WERI-Rb-1 (cell line): ENCODE data around the gene UBE3D.

ENCODE experiments used
- DNase-seq: peaks from one replicate; pipeline ENCODE4 v3.0.0-alpha.2; 2020
- H3K27ac ChIP-seq: fragments of 250-450 bp; sonication (Bioruptor Pico); 2 replicates; pipeline ENCODE4 v1.5.1; 2020; ENCODE audit warnings: mild to moderate bottlenecking, moderate library complexity
- H3K27me3 ChIP-seq: fragments of 250-450 bp; sonication (Bioruptor Pico); 2 replicates; pipeline ENCODE4 v1.5.1; 2021; ENCODE audit warnings: mild to moderate bottlenecking, low read depth, moderate library complexity; ENCODE audit not compliant: insufficient read depth, severe bottlenecking
- H3K36me3 ChIP-seq: fragments of 250-450 bp; sonication (Bioruptor Pico); 2 replicates; pipeline ENCODE4 v1.5.1; 2020; ENCODE audit warnings: mild to moderate bottlenecking, moderate library complexity
- H3K4me3 ChIP-seq: 2 replicates; pipeline ENCODE4 v1.5.1; 2011; ENCODE audit warnings: low read depth, mild to moderate bottlenecking, control low read depth, low read length
- H3K9me3 ChIP-seq: fragments of 250-450 bp; sonication (Bioruptor Pico); 2 replicates; pipeline ENCODE4 v1.5.1; 2021; ENCODE audit warnings: mild to moderate bottlenecking, moderate library complexity; ENCODE audit not compliant: severe bottlenecking
- TF ChIP-seq, protein P1 (sequence below): IDR thresholded peaks from 2 replicates; pipeline ENCODE4 v1.5.1; 2011; ENCODE audit warnings: low read depth, mild to moderate bottlenecking, control low read depth, inconsistent platforms, low read length

Gene UBE3D

DNA sequence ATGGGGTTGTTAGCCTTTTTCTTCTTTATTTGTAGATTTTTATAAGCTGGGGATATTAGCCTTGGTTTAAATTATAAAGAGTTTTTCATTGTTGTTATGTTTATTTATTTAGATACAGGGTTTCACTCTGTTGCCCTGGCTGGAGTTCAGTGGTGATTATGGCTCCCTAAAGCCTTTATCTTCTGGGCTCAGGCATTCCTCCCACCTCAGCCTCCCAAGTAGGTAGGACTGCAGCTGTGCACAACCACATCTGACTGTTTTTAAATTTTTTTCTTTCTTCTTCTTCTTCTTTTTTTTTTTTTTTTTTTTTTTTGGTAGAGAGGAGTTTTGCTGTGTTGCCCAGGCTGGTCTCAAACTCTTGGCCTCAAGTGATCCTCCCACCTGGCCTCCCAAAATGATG lies 80.9 kb downstream of the UBE3D start:
- Histone ChIP-seq H3K27me3 (no peaks in the 10 kb centered on the region), H3K27ac (no peak overlapping the region), H3K9me3 (no peaks in the 10 kb centered on the region), H3K36me3 (no peaks in the 10 kb centered on the region), H3K4me3 (no peak overlapping the region)
- no peak for DNase-seq
- TF ChIP-seq, protein P1, sequence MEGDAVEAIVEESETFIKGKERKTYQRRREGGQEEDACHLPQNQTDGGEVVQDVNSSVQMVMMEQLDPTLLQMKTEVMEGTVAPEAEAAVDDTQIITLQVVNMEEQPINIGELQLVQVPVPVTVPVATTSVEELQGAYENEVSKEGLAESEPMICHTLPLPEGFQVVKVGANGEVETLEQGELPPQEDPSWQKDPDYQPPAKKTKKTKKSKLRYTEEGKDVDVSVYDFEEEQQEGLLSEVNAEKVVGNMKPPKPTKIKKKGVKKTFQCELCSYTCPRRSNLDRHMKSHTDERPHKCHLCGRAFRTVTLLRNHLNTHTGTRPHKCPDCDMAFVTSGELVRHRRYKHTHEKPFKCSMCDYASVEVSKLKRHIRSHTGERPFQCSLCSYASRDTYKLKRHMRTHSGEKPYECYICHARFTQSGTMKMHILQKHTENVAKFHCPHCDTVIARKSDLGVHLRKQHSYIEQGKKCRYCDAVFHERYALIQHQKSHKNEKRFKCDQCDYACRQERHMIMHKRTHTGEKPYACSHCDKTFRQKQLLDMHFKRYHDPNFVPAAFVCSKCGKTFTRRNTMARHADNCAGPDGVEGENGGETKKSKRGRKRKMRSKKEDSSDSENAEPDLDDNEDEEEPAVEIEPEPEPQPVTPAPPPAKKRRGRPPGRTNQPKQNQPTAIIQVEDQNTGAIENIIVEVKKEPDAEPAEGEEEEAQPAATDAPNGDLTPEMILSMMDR: no peak

DNA sequence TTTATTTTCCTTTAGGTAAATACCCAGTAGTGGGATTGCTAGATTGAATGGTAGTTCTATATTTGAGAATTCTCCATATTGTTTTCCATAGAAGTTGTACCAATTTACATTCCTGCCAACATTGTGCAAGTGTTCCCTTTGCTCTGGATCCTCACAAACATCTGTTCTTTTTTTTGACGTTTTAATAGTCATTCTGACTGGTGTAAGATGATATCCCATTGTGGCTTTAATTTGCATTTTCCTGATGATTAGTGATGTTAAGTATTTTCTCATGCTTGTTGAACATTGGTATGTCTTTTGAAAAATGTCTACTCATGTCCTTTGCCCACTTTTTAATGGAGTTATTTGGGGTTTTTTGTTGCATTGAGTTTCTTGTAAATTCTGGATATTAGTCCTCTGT lies 85.6 kb downstream of the UBE3D start:
- TF ChIP-seq, protein P1: no peak
- H3K27ac ChIP-seq: no peak overlapping the region
- DNase-seq: no peak

DNA sequence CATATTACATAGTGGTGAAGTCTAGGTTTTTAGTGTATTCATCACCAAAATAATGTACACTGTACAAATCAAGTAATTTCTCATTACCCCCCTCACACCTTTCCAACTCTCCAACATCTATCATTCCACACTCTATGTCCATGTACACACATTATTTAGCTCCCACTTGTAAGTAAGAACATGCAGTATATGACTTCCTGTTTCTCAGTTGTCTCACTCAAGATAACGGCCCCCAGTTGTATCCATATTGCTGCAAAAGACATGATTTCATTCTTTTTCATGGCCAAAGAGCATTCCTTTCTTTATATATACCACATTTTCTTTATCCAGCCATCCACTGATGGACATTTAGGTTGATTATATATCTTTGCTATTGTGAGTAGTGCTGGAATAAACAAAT lies 86.0 kb downstream of the UBE3D start:
- DNase-seq: no peak
- Histone ChIP-seq H3K27me3 (no peaks in the 10 kb centered on the region), H3K9me3 (no peaks in the 10 kb centered on the region), H3K36me3 (no peaks in the 10 kb centered on the region), H3K27ac (no peak overlapping the region), H3K4me3 (no peak overlapping the region)
- TF ChIP-seq, protein P1: no peak

More for the DNA sequence above, 85.6 kb downstream of the UBE3D start:
- H3K4me3 ChIP-seq: no peak overlapping the region
- H3K27me3 ChIP-seq: no peaks in the 10 kb centered on the region
- H3K9me3 ChIP-seq: no peaks in the 10 kb centered on the region
- no peaks in the 10 kb centered on the region for H3K36me3 ChIP-seq

DNA sequence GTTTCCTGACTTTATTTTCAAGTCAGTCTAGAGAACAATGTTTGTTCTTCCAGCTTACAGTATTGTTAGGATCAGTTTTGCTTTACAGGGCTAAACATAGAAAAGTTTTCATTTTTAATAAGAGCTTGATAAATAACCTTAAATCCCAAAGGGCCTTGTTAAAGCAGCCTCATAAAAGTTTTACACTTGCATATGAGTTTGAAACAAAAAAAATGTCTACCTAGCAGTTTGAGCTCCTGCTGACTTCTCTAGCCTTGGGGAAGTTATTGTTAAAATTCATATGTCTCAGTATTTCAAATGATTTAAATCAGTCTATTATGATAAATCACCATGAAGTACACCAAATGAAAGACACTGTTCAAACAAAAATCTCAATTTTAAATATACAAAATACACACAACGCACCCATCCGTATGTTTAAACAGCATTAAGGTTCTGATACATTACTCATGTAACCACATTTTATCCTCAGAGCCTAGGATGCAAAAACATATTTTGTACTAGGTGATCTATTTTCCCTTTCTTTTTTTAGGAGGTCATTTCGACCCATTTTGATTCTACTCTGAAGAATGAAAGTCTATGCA lies 87.2 kb downstream of the UBE3D start:
- DNase-seq: no peak
- H3K27me3 ChIP-seq: no peaks in the 10 kb centered on the region
- TF ChIP-seq, protein P1: no peak
- no peak overlapping the region for H3K27ac ChIP-seq
- H3K4me3 ChIP-seq: no peak overlapping the region
- H3K9me3 ChIP-seq: no peaks in the 10 kb centered on the region
- no peaks in the 10 kb centered on the region for H3K36me3 ChIP-seq

DNA sequence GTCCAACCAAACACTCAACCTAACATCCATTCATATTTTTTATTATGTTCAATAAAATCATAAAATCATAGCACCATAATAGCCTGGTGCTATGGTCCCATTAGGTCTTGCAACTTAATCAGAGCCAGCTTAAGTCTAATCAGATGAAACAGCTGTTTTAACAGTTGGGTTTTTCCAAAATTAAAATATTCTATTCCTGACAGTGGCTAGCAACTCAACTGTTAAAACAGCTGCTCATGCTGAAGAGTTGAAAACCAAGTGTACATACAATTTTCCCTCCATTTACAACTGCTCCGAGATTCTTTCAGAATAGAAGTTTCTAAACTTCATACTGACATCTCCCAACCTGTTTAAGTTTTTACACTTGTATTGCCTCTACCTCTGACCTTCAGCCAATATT lies 89.5 kb downstream of the UBE3D start:
- DNase-seq: no peak
- Histone ChIP-seq H3K27me3 (no peaks in the 10 kb centered on the region), H3K36me3 (no peaks in the 10 kb centered on the region), H3K4me3 (no peak overlapping the region), H3K27ac (no peak overlapping the region), H3K9me3 (no peaks in the 10 kb centered on the region)
- TF ChIP-seq, protein P1: no peak

DNA sequence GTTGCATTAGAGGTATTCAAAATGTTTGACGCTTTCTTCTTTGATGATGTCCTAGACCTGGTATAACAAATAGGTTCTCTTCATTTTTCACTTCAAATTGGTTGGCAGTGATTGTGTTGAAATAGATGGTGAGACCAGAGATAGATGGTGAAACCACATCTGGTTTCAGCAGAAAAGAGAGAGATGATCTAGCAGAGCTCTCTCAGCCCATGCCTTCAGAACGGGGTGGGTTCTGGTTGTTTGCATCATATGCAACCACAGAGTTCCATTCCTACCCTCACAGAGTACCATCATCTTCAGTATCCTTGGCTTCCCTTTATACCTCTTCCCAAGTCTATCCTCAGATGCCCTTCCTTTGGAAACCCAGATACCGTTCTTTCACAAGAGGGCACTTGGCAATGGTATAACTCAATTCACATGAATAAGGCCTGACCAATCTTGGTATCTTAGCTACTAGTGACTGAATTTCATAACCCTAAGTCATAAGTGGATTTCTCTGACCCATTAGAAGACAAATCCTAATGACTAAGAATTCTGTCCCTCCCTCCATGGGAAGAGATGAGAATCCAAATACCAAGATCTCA lies 93.7 kb downstream of the UBE3D start:
- no peaks in the 10 kb centered on the region for H3K9me3 ChIP-seq
- TF ChIP-seq, protein P1: no peak
- H3K4me3 ChIP-seq: no peak overlapping the region
- H3K27me3 ChIP-seq: no peaks in the 10 kb centered on the region
- DNase-seq: no peak
- H3K36me3 ChIP-seq: no peaks in the 10 kb centered on the region
- H3K27ac ChIP-seq: no peak overlapping the region
